GM21576 (cell line): Measurements from ENCODE around the gene OR10A3.

ENCODE experiments used
- ATAC-seq: cut with Tn5 transposase; IDR thresholded peaks from one replicate; pipeline ENCODE4 v1.9.1; 2021; ENCODE audit warnings: mild to moderate bottlenecking, moderate library complexity; ENCODE audit not compliant: unreplicated experiment

Gene OR10A3

GRCh38 chr11:7941146-7941545 lies 362 bp downstream of the OR10A3 start:
- ATAC-seq: no peak

- no peak for ATAC-seq
Measured at GRCh38 chr11:7936615-7937014, 4.9 kb downstream of the OR10A3 start.

GRCh38 chr11:7931168-7931567 lies 10.3 kb downstream of the OR10A3 start, which contains the start of gene OR10A6:
OR10A6 (minus strand) TSS chr11:7931268; CDS start chr11:7928662, 2,606 bp downstream.
- no peak for ATAC-seq

DNA sequence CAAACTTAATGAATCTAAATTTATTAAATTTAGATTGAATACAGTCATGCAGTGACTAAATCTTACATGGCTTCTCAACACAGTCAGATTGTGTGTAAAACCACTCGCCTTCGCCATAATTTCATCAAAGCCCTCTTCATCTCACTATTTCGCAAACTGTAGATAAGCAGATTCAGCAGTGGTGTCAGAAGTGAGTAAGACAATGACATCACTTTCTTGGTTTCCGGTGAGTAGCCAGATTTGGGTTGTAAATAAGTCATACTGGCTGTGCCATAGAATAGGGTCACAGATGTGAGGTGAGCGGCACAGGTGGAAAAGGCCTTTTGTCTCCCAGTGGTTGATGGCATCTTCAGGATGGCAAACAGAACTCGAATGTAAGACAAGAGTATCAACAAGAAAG lies 13.9 kb downstream of the OR10A3 start:
- ATAC-seq: no peak

DNA sequence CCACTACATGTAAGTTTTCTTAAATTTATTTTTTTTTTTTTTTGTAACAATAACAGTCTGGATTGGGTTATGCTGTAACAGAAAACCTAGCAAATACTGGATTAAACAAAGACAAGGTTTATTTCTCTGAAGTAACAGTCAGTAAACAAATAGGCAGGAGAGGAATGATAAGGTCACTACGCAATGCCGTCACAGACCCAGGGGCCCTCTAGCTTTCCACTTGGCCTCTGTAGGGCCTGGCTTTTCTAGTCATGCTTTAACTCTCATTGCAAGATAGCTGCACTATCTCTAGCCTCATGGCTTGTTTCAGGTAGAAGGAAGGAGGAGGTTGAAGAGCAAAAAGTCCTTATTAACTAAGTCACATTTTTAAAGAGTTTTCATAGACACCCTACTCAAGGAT lies 17.0 kb downstream of the OR10A3 start:
- ATAC-seq: no peak

GRCh38 chr11:7918141-7918540 lies 23.4 kb downstream of the OR10A3 start:
- no peak for ATAC-seq

DNA sequence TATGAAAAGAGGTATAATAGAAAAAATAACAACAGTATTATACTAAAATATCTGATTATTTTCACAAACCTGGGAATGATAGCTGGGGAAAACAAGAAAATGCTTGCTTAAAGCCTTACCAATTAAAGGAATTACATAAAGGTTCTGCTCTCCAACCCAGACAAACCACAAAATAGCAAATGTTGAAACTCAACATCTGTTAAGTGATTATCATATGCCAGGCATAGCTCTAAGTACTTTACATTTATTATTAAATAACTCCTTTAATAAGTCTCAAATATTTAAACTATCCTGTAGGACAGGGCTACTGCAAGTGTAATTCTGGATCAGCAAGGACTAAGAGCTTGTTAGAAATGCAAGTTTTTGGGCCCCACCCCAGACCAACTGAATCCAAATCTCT lies 30.5 kb downstream of the OR10A3 start:
- ATAC-seq: no peak

DNA sequence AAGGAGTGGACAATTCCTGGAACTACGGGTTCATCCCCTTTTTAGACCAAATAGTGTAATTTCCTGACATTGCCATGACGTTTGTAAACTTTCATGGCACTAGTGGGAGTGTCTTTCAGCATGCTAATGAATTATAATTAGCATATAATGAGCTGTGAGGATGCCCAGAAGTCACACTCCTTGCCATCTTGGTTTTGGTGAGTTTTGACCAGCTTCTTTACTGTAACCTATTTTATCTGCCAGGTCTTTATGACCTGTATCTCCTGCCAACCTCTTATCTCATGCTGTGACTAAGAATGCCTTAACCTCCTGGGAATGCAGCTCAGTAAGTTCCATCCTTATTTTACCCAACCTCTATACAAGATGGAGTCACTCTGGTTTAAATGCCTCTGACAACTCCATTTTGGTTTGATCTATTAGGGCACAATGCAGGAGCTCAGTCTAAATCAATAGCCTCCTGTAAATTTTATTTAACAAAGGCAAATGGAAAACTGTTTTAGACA lies 31.2 kb downstream of the OR10A3 start:
- ATAC-seq: no peak

DNA sequence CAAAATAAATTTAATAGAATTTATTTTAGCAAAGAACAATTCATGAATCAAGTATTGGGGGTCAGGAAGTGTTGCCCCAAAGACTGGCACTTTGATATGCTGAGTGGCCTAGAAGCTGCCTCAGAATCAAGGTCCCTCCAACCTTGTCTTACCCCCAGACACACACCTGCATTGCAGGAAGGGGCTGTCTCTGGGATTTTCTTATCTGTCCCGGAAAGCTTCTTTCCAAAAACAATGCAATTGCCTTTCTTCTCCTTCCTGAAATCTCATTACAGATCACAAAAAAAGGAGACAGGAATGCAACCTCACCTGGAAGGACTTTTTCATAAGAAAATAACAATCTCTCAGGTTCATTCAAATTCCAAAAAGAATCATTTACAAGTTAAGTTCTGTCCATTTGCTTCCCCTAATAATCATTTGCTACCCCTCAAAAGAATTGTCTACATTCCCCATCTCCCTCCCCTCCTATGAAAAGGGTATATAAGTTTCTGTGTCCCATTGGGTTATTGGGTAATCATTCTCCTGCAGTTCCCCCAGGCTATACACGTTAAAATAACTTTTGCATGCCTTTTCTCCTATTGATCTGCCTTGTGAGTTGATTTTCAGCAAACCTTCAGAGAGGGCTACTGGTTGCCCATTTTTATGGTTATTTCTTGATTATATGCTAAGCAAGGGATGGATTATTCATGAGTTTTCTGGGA lies 31.8 kb downstream of the OR10A3 start:
- no peak for ATAC-seq

DNA sequence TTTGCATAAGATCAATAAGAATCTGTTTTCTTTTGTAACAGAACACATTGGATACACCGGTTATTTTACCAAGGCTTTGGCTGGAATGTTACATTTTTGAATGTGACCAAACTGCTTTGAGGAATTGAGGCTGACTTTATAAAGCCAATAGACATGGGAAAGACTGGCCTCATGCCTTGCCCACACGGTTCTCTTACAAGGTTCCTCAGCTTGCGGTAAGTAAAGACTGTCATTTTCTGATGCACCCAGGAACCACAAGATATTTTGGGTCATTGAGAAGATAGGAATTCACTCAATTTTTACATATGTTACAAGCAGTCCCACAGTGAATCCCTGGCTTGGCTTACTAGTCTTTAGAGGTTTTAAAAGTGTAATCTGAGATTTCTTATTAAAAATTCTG lies 34.4 kb downstream of the OR10A3 start:
- no peak for ATAC-seq

- no peak for ATAC-seq
Measured at GRCh38 chr11:7906481-7906880, 35.0 kb downstream of the OR10A3 start.

- ATAC-seq: no peak
Measured at GRCh38 chr11:7905961-7906429, 35.5 kb downstream of the OR10A3 start.

GRCh38 chr11:7905549-7905948 lies 36.0 kb downstream of the OR10A3 start:
- ATAC-seq: no peak

DNA sequence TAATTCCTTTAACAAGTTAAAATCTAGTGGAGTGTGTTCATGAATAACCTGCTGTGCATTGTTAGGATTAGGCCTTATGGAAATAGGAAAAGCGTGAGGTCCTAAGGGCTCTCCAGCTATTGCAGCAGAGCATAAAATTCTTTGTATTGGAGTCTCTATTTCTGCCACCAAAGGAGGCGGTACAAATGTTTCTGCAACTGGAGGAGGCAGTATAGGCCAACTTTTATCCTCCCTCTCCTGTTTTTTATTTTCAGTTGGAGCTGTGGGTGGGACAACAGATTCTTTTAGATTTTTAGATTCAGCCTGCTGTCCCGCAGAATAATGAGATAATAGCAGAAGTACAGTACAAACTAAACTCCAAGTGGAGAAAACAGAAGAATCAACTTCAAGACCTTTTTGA lies 36.6 kb downstream of the OR10A3 start:
- ATAC-seq: no peak

- ATAC-seq: no peak
Measured at GRCh38 chr11:7903940-7904339, 37.6 kb downstream of the OR10A3 start.

GRCh38 chr11:7901319-7901854 lies 40.1 kb downstream of the OR10A3 start:
- no peak for ATAC-seq

DNA sequence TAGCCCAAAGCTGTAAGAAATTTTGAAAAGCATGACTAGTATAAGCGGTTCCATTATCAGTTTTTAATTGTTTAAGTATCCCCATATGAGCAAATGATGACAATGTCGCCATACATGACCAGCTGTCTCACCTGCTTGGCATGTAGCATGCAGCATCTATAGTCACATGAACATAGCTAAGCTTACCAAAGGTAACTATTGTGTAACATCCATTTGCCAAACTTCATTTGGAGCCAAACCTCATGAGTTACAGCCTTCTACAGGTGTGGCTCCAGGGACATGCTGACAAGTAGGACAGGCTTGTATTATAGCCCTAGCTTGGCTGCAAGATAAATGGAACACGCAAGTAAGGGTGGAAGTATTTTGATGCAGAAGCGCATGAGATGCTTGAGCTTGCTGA lies 40.8 kb downstream of the OR10A3 start:
- ATAC-seq: no peak

- ATAC-seq: no peak
Measured at GRCh38 chr11:7899418-7899817, 42.1 kb downstream of the OR10A3 start.

DNA sequence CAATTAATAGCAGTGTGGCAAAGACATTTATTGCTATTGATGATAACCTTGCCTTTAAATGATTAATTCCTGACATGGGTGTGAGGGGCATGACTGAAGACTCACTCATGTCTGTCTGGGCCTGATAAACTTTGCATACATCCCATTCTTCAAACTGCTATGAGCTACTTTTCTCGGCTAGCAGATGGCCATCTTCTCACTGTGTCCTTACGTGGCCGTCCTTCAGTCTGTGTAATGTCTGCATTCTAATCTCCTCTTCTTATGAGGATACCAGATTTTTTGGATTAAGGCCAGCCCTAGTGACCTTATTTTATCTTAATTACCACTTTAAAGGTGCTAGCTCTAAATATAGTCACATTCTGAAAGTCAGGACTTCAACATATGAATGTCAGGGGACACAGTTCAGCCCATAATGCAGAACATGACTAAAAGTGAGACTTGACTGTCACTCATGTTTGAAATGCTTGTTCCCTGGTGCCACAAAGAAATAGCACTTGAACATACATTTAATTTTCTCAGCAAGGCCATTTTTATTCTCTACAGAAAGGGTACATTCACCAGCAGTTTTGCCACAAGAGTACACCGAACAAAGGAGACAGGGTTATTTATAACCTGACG lies 42.7 kb downstream of the OR10A3 start:
- no peak for ATAC-seq

DNA sequence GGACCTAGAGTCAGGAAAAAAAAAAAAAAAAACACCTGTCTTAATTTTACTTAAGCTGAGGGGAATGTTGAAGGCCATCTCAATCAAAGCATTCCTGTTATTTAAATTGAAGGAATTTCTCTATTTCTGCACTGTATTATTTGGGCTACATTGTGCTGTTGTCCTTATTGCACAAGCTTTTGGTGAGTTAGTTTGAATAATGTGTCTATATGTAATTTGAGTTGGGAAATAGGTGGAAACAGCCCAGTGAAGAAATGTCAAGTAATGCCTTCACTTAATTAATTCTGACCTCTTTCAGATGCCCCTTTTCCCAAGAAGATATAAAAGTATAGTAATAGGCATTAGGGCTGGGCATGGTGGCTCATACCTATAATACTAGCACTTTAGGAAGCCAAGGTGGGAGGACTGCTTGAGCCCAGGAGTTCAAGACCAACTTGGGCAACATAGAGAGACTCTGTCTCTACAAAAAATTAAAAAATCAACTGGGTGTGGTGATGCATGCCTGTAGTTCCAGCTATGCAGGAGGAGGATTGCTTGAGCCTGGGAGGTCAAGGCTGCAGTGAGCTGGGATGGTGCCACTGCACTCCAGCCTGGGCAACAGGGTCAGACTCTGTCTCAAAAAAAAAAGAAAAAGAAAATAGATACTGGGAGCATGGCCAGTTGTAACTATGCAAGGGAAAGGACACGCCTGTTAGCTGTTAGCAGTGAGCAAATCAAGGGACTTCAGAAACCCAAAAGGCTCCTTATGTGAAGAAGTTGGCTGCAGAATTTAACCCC lies 45.3 kb downstream of the OR10A3 start:
- no peak for ATAC-seq

DNA sequence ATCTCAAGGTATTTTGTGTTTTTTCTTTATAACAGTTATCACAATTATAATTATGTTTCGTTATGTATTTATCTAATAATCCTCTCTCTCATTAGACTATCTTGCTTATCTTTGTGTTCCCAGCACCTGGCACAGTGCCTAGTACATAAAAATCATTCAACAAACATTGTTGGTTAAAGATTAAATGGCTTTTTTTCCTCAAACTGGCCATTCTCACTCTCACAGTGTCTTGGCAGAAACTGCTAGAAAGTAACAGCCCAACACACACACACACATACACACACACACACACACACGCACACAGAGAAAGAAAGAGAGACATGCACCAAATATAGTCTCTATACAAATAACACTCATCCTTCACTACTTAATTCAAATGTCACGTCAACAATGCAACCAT lies 47.3 kb downstream of the OR10A3 start:
- ATAC-seq: no peak
